ENCODE results near the gene MORN3.

Gene MORN3

GRCh38 chr12:121614872-121615467, 54.5 kb downstream of the MORN3 start:
- in situ Hi-C loops (cut with MboI; ENCODE audit: low pct_unique_long_range_greater_than_20kb, low sequenced_read_pairs): no loop called here
- peak; percentile 43 for DNase-seq

- DNase-seq: no peak
- in situ Hi-C loops (cut with MboI; ENCODE audit: low pct_unique_long_range_greater_than_20kb, low sequenced_read_pairs): no loop called here
These were observed 56.0 kb downstream of the MORN3 start for GRCh38 chr12:121613462-121613861.

GRCh38 chr12:121611306-121611705, 58.1 kb downstream of the MORN3 start:
- DNase-seq: no peak
- in situ Hi-C loops (cut with MboI; ENCODE audit: low pct_unique_long_range_greater_than_20kb, low sequenced_read_pairs): no loop called here

- no peak for DNase-seq
- in situ Hi-C loops (cut with MboI; ENCODE audit: low pct_unique_long_range_greater_than_20kb, low sequenced_read_pairs): no loop called here
These were observed 59.0 kb downstream of the MORN3 start for GRCh38 chr12:121610239-121611149.

- in situ Hi-C loops (cut with MboI; ENCODE audit: low pct_unique_long_range_greater_than_20kb, low sequenced_read_pairs): no loop called here
These were observed 61.2 kb downstream of the MORN3 start for GRCh38 chr12:121608301-121608700.

GRCh38 chr12:121603581-121603980, 65.9 kb downstream of the MORN3 start:
- in situ Hi-C loops (cut with MboI; ENCODE audit: low pct_unique_long_range_greater_than_20kb, low sequenced_read_pairs): no loop called here
- DNase-seq: no peak

More at GRCh38 chr12:121608301-121608700, 61.2 kb downstream of the MORN3 start:
- no peak for DNase-seq

GRCh38 chr12:121602766-121603165, 66.7 kb downstream of the MORN3 start:
- no peak for DNase-seq

GRCh38 chr12:121600702-121601336, 68.6 kb downstream of the MORN3 start:
- in situ Hi-C loops (cut with MboI; ENCODE audit: low pct_unique_long_range_greater_than_20kb, low sequenced_read_pairs): no loop called here
- DNase-seq: no peak

More at GRCh38 chr12:121602766-121603165, 66.7 kb downstream of the MORN3 start:
- in situ Hi-C loops (cut with MboI; ENCODE audit: low pct_unique_long_range_greater_than_20kb, low sequenced_read_pairs): no loop called here

Data from KBM-7 (cell line).